Upper lobe of right lung (tissue), 1 donor: ENCODE measurements around the gene MTF1. TPM values are rescaled to one million over a fixed set of nuclear protein-coding genes. Genes with fewer than 3 reads are reported as not detected.

Experiments
- ATAC-seq: fragments of 200-7000 bp; cut with Tn5 transposase; one replicate; pipeline ENCODE4 v1.9.1; 2020; ENCODE audit warnings: mild to moderate bottlenecking, moderate library complexity
- DNase-seq: peaks from one replicate; pipeline ENCODE4 v3.0.0-alpha.2; 2020
- H3K27ac ChIP-seq: fragments of 200-600 bp; one replicate; pipeline ENCODE4 v1.8.0; 2022
- H3K27me3 ChIP-seq: fragments of 200-600 bp; one replicate; pipeline ENCODE4 v1.8.0; 2022; ENCODE audit warnings: mild to moderate bottlenecking
- H3K36me3 ChIP-seq: fragments of 200-600 bp; one replicate; pipeline ENCODE4 v1.8.0; 2022
- H3K4me1 ChIP-seq: fragments of 200-600 bp; one replicate; pipeline ENCODE4 v1.8.0; 2022
- H3K4me3 ChIP-seq: fragments of 200-600 bp; one replicate; pipeline ENCODE4 v1.8.0; 2022; ENCODE audit warnings: mild to moderate bottlenecking
- H3K9me3 ChIP-seq: fragments of 200-600 bp; one replicate; pipeline ENCODE4 v1.8.0; 2022
- intact Hi-C: fragments of 100-400 bp; cut with DNase I; formaldehyde crosslinking; loops from one replicate; pipeline ENCODE4 v1.11.0; 2022
- total RNA-seq: library from RNA; stranded (reverse); fragmentation: NEBNext Ultra II Directional; extraction: Animal tissue kit (Norgen Biotek cat#: 25700); gene quantifications from one replicate; pipeline ENCODE4 v1.2.1, GENCODE V29; 2021
- TF ChIP-seq, protein P1 (sequence below): fragments of 200-600 bp; IDR thresholded peaks from one replicate; pipeline ENCODE4 v1.8.0; 2022; ENCODE audit warnings: antibody characterized with exemption
- donor health status: DM: no; HTN: yes; CAD: no; lungs with severe emphysema.

MTF1 gene
- total RNA-seq, 1 donor from 2014 or later, result 26.3 TPM

DNA sequence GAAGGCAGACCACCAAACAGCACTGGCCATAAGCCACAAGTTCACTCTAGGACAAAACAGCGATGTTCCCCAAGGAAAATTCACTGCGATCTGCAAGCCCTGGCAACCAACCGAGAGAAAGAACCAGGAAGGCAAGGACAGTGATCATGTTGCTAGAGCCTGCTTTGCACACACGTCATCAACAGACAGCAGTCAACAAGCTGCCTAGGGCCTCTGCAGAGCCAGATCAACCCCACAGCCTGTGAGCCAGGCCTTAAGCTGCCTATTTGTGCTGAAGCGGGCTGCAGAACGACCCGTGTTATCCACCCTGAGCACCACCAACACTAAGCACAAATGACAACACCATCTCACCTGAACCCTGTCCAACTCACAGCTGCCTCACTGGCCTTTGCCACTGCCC lies 45.1 kb downstream of the MTF1 start:
- H3K27ac ChIP-seq, result no peak overlapping the region
- H3K27me3 ChIP-seq, result no peaks in the 10 kb centered on the region
- H3K9me3 ChIP-seq, result no peaks in the 10 kb centered on the region
- H3K4me3 ChIP-seq, result no peak overlapping the region
- H3K36me3 ChIP-seq, result peaks cover 40% of the 10 kb centered on the region
- no peak for ATAC-seq
- TF ChIP-seq, protein P1, sequence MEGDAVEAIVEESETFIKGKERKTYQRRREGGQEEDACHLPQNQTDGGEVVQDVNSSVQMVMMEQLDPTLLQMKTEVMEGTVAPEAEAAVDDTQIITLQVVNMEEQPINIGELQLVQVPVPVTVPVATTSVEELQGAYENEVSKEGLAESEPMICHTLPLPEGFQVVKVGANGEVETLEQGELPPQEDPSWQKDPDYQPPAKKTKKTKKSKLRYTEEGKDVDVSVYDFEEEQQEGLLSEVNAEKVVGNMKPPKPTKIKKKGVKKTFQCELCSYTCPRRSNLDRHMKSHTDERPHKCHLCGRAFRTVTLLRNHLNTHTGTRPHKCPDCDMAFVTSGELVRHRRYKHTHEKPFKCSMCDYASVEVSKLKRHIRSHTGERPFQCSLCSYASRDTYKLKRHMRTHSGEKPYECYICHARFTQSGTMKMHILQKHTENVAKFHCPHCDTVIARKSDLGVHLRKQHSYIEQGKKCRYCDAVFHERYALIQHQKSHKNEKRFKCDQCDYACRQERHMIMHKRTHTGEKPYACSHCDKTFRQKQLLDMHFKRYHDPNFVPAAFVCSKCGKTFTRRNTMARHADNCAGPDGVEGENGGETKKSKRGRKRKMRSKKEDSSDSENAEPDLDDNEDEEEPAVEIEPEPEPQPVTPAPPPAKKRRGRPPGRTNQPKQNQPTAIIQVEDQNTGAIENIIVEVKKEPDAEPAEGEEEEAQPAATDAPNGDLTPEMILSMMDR, result no peak
- no peak for DNase-seq
- H3K4me1 ChIP-seq, result peaks cover 10% of the 10 kb centered on the region
- intact Hi-C loops, result no loop called here

DNA sequence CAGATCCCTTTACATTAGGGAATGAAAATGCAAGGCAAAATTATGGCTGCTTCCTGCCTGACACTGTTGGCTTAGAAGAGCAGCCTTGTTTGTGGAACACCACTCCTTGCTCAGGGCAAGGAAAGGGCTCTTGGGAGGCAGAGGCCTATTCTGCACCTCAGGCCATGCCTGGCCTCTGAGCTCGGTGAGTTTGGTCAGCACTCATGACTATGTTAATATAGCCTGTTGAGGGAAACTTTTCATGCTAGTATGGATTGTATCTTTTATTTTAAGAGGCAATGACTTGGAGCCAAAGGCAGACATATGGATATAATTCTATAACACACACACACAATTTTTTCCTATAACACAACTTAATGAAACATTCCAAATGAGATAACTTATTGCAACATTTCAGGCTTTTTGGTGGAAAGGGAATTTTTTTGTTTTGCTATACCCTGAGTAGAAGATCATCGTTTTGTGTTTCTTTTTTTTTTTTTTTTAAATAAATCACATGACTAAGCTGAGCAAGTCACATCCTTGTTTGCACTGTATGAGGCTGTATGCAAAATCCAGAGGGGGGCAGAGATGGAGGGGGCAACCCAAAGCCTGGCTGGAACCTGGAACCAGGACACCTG lies 45.8 kb downstream of the MTF1 start:
- DNase-seq, result no peak
- no peak for ATAC-seq
- Histone ChIP-seq H3K4me1 (peaks cover 16% of the 10 kb centered on the region), H3K36me3 (peaks cover 40% of the 10 kb centered on the region), H3K4me3 (no peak overlapping the region), H3K27me3 (no peaks in the 10 kb centered on the region), H3K9me3 (no peaks in the 10 kb centered on the region), H3K27ac (no peak overlapping the region)
- TF ChIP-seq, protein P1, result no peak
- intact Hi-C loops, result no loop called here

DNA sequence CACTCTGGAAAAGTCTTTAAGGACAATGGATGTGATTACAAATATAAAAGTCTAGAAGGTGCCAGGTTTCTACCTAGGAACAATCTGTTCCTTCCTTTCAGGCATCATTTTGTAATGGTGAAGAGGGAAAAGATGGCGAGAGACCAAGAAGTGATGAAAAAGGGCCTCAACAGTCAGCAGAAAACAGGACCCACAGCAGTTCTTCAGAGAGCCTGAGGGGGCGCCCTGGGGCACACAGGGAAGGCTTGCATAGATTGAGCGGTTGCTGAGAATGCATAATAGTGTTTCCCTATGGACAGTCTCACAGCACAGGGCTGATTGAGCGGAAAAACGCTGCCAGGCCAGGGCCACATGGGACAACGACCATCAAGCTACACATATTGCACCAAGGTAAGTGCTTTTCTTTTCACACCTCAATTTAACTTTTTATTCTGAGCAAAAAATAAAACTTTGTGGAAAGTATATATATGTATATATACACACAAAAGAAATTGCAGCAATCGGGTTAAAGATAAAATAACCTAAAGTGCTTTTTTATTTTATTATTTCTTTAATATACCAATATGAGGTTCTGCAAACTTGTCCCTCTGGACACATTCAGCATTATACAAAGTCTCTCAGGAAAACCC lies 48.3 kb downstream of the MTF1 start:
- ATAC-seq (peak; percentile 66), DNase-seq (peak; percentile 82)
- Histone ChIP-seq H3K4me1 (peaks cover 28% of the 10 kb centered on the region), H3K27me3 (no peaks in the 10 kb centered on the region), H3K9me3 (no peaks in the 10 kb centered on the region), H3K27ac (no peak overlapping the region), H3K4me3 (no peak overlapping the region), H3K36me3 (peaks cover 29% of the 10 kb centered on the region)
- intact Hi-C loops, result no loop called here
- TF ChIP-seq, protein P1, result peak; percentile 82

DNA sequence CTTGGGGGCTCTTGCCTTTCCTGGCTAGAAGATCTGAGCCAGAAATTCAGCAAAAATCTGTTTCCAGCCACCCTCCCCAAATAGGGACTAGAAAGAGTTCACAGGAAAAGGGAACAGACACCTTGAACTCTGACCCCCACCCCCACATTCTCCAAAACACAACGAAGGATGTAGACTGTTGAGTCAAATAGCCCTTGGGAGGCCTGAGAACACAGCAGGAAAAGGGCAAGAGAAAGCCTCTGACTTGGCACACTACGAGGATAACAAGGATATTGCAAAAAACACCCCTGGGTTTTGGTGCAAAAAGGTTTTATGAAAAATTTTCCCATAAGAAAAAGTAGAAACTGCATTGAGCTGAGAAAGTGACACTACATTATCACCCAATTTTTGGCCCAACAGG lies 49.5 kb downstream of the MTF1 start:
- no peaks in the 10 kb centered on the region for H3K27me3 ChIP-seq
- TF ChIP-seq, protein P1, result no peak
- H3K36me3 ChIP-seq, result peaks cover 29% of the 10 kb centered on the region
- H3K4me1 ChIP-seq, result peaks cover 32% of the 10 kb centered on the region
- no peak for ATAC-seq
- no peak for DNase-seq
- H3K9me3 ChIP-seq, result no peaks in the 10 kb centered on the region
- no peak overlapping the region for H3K4me3 ChIP-seq
- H3K27ac ChIP-seq, result no peak overlapping the region
- intact Hi-C loops, result no loop called here

DNA sequence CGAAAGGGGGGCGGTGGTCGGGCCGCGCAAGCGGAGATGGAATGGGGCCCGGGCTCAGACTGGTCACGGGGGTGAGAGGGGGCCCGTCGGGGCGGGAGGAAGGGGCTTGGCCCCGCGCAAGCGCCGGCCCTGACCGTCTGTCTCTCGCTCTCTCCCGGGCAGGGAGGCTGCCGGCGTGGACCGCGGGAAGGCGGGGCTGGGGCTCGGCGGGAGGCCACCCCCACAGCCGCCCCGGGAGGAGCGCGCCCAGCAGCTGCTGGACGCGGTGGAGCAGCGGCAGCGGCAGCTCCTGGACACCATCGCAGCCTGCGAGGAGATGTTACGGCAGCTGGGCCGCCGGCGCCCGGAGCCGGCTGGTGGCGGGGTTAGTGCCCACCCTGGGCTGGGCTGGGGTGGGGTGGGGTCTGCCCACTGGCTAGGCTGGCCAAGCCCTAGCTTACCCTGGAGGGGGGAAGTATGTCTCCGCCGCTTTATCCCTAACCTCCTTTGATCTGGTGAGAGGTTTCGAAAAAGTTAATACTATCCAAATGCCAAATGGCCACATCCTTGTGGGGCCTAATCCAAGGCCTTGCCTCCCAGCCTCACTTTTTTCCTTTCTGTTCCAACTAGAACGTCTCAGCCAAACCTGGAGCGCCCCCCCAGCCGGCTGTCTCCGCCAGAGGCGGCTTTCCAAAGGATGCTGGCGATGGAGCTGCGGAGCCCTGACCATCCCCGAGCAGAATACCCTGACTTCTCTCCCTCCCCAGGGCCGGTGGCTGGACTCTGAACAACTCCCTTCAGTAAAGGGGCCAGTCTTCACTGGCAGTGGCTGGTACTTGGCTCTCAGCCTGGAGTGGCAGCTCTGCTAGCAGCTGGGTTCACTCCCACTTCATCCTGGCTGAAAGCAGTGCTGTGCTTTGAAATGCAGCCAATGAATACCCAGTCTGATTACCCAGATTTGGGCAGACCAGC lies 50.7 kb downstream of the MTF1 start:
- peak; percentile 87 for ATAC-seq
- peak overlapping the region; percentile 88 for H3K27ac ChIP-seq
- intact Hi-C loops, result no loop called here

More for the DNA sequence above, 50.7 kb downstream of the MTF1 start:
- Histone ChIP-seq H3K4me3 (peak overlapping the region; percentile 94), H3K4me1 (peaks cover 32% of the 10 kb centered on the region), H3K9me3 (no peaks in the 10 kb centered on the region), H3K36me3 (peaks cover 32% of the 10 kb centered on the region), H3K27me3 (no peaks in the 10 kb centered on the region)
- TF ChIP-seq, protein P1, result no peak
- DNase-seq, result peak; percentile 90
